Kasumi-1 (cell line): ENCODE results near the gene PYGM.

Source experiments
- DNase-seq, 2 experiments: peaks; one replicate each; lab custom pipeline; 2025; lab: John Stamatoyannopoulos, UW

Gene PYGM

DNA sequence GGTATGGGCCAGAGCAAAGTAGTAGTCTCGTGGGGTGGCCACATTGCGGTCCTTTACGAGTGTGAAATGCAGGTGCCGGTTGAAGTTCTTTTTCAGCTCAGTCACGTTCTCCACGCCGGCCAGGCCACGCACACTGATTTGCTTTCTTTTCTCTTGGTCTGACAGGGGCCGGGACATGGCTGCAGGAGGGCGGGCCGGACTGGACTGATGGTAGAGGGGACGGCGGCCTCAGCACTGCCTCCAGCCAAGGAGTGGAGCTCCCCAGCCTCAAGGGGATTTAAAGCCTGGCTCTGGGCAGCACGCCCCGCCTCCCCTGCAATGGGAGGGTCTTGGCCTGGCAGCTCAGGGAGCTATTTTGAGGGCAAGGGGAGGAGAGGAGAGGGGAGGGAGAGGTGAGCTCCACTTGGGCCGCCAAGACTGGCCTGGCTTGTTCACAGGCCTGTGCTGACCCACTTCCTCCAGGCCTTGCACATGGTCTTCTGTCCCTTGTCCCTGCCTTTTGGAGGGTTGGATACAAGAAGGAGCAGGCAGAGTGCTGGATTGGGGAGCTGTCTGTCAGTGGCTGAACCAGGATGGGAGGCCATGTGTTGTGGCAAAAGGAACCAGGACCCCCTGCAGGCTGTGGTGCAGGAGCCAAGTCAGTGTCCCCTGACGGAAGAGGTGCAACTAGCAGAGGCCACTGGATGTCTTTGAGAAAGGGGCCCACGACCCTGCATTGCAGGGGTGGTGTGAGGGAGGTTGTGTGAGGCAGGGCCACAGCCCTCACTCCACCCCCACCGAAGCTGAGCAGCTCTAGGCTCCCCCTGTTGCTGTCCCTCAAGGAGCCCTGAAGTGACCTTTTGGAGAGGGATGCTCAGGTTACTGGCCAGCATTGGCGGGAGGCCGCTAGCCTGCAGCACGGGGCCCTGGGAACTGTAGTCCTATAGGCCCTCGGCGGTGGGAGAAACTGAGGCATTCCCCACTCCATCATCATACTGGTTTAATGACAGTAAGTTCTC lies at the start of gene PYGM:
PYGM (minus strand) TSS at position 253 of the 998 bp plus-strand sequence; CDS start at position 177, 76 bp downstream.
- DNase-seq, result no peak

DNA sequence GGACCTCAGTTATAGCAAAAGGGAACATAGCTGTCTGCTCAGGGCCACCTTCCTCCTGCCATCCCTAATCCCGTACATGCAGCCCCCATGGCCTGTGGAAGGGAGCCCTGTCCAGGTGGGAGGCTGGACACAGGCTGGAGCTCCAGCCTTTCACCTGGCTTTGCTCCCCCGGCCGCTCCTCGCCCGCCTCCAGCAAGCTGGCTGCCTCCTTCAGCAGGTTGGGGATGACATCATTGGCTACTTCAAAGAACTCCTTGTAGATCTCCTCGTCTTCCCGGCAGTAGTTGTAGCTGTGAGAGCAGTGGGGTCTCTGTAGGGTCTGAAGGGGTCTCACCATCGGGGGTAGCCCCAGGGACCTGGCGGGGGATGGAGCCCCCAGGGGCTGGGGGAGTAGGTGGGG lies 45.7 kb upstream of the PYGM start:
- DNase-seq, result no peak

GRCh38 chr11:64804346-64805210 lies 44.8 kb upstream of the PYGM start:
- peak; percentile 18 to 41 for DNase-seq

GRCh38 chr11:64803846-64804345 lies 44.1 kb upstream of the PYGM start:
- DNase-seq, result no peak

GRCh38 chr11:64803158-64803845 lies 43.5 kb upstream of the PYGM start, which contains the start of gene MAP4K2:
TSS of gene MAP4K2 (minus strand) at chr11:64803214. CDS start at chr11:64803149, 65 bp downstream.
- peak; percentile 69 to 73 for DNase-seq

GRCh38 chr11:64802370-64803157 lies 42.8 kb upstream of the PYGM start:
- peak in 1 of 2 experiments; percentile 47 for DNase-seq

- peak; percentile 31 to 35 for DNase-seq
These were observed 42.0 kb upstream of the PYGM start for GRCh38 chr11:64801561-64802369.

DNA sequence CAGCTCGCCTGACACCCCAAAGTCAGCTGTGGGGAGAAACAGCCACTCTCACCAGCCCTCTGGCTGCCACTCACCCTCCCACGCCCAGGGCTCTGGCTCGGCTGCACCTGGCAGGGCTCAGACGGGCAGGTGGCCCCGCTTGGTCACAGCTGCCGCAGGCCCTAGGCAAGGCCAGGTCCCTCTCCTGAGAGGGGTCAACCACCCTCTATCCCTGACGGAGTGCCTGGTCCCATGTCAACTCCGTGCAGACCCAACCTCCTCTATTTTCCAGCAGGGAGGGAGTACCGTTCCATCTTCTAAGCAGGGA lies 41.3 kb upstream of the PYGM start:
- DNase-seq, result no peak

GRCh38 chr11:64800303-64801157 lies 40.8 kb upstream of the PYGM start:
- DNase-seq, result no peak

DNA sequence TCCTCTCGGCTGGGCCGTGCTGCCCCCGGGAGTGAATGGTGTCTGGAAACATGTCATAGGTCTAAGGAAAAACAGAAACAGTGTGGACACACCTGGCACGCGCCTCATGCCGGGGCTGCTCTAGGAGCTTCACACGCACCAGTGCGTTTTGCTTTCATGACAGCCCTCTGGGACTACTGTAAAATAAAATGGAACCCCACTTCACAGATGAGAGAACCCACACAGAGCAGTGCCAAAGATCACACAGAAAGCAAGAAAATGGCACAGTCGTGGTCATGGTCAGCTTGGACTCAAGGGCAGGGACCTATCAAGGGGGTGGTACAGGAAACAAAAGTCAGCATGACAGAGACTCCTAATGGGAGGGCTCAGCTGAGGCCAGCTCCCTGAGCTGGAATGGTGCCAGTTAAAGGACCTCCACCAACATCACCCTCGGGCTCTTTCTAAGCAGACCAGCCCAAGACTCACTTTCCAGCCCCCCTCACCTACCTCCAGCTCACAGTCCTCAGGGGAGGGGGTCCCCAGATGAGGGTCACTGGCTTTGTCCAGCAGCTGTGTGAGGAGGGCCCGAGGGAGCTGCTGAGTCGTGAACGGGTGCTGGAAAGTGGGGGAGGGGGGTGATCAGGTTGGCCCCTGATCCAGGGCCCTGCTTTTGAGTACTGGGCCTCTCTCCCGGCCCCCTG lies 40.0 kb upstream of the PYGM start:
- no peak for DNase-seq

DNA sequence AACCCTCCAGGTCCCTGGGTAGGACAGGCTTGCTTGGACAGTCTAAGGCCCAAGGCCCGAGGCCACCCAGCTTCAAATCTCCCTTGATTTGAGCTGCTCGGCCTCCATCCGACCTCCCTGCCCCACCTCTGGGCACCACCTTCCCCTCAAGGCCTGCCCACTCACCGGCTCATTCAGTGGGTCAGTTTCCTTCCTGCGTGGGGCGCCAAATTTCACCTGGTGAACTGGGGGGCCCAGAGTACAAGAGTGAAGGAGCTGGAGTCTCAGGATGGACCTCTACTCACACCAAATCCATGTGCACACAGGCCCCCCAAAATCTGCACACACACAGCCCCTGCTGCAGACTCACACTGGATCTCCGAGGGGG lies 39.5 kb upstream of the PYGM start:
- DNase-seq, result no peak

DNA sequence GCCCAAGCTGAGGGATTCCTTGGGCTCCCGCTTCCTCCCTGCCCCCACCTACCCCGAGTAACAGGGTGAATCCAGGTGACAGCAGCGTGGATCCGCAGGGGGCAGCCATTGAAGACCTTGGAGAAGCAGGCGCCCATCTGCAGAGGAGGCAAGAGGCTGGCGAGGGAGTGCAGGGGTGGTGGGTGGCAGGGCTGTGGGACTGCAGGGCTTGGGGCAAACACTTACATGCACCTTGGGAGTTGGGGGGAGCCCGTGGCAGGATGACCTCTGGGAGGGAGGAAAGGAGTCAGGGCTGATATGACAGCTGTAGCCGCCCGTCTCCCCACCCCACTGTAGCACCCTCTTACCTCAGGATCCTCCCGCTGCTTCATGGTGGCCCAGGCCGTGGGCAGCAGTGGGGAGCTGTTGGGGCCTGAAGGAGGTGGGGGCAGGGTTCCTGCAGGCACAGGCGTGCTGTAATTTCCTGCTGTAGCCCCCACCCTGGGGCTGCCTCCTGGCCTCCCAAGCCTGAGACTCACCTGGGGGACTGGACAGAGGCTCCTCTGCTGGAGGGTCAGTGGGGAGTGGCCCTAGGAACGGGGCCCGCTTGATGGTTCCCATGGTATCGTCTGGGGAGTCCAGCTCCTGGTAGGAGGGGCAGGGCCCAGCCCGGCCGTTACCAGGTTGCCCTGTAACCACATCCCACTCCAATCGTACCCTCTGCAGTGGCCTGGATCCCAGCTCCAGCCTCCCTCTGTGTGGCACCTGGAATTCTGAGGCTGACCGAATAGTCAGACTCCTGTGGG lies 37.2 kb upstream of the PYGM start:
- DNase-seq, result no peak

- DNase-seq, result no peak
These were observed 36.4 kb upstream of the PYGM start for GRCh38 chr11:64796047-64796756.

DNA sequence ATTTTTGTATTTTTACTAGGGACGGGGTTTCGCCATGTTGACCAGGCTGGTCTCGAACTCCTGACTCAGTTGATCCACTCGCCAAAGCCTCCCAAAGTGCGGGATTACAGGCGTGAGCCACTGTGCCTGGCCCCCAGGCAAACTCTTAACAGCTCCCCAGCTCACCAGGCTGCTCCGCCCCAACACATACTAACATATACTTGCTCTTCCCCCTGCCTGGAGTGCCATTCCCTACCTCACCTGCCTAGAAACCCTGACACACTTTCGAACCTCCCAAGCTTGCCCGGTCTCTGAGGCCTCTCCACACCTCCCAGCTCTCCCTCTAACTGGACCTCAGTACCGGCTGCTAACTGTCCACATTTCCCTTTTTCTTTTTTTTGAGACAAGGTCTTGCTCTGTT lies 34.8 kb upstream of the PYGM start:
- DNase-seq, result no peak

DNA sequence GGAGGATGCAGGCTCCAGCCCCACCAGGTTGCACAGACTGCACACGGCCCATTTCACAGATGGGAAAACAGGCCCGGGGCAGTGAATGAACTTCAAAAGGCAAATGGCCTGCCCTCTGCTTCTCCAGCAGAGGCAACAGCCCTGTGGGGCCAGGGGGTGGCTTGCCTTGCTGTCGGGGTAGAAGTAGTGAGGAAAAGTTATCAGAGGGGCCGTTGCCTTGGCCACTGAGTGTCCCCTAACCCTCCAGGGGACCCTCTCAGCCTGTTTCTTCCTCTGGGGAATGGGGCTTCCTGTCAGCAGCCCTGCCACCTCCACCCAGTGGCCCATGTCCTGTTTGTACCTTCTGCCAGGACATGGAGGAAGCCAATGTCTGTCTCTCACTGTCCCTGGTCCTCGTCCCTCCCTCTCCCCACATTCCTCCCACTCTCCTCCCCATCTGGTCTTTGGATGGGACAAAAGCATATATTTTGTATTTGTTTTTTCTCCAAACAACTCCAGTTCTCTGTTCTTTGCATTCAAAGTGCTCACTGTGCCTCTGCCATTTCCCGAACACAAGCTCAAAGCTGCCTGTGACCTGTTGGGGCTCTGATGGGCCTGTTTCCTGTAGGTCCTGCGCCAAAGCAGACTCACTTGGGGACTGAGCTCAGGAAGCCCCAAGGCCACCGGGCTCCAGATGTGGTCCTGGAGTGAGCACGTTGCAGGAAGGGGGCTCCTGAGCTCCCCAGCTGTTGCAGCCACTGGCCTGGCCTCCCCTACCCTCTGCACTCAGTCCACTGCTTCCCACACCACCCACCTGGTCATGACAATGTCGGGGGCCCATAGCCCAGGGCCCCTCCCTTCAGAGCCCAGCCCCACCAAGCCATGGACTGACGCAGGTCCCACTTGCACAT lies 33.7 kb upstream of the PYGM start:
- DNase-seq, result no peak

DNA sequence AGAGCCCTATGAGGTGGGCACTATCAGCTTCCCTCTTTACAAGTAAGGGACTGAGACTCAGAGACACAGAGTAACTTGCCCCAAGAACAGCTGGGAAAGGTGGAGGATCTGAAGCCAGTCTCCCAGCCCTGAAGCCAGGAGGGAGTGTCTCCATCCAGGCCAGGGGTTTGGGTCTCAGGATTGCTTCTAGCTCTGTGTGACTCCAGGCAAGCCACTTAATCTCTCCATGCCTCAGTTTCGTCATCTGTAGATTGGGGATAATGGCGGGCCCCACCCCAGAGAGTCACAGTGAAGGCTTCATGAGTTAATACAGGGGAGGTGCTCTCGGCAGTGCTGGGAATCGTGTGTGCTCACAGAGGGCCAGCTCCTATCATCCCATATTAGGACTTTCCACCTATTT lies 32.7 kb upstream of the PYGM start:
- no peak for DNase-seq
